Neural cell (in vitro differentiated cells): ENCODE measurements around the gene CELA3A. TPM values are rescaled to one million over a fixed set of nuclear protein-coding genes. Genes with fewer than 3 reads are reported as not detected.

ENCODE experiments used
- H2AFZ ChIP-seq: fragments of 200-600, 300-800 bp; sonication (generic), shearing (Covaris generic); 2 replicates; pipeline ENCODE4 v1.6.0; 2014; ENCODE audit warnings: low read depth, mild to moderate bottlenecking, antibody characterized with exemption, low read length, moderate library complexity
- H3F3A ChIP-seq: fragments of 200-600 bp; shearing (Covaris generic); 2 replicates; pipeline ENCODE4 v1.6.1; 2016; ENCODE audit warnings: mild to moderate bottlenecking, moderate library complexity, mixed read lengths, antibody characterized with exemption, low read length; ENCODE audit not compliant: insufficient read depth, poor library complexity, severe bottlenecking
- H3K27ac ChIP-seq: fragments of 200-600, 300-800 bp; sonication (generic), shearing (Covaris generic); 2 replicates; pipeline ENCODE4 v1.5.1; 2014; ENCODE audit warnings: mild to moderate bottlenecking, low read length, moderate library complexity
- H3K27me3 ChIP-seq: fragments of 300-800, 200-600 bp; sonication (generic), shearing (Covaris generic); 2 replicates; pipeline ENCODE4 v1.6.0; 2014; ENCODE audit warnings: mild to moderate bottlenecking, low read depth, low read length, moderate library complexity; ENCODE audit not compliant: insufficient read depth
- H3K36me3 ChIP-seq: fragments of 300-800, 200-600 bp; sonication (generic), shearing (Covaris generic); 2 replicates; pipeline ENCODE4 v1.5.1; 2014; ENCODE audit warnings: mild to moderate bottlenecking, antibody characterized with exemption, low read length, moderate library complexity; ENCODE audit not compliant: insufficient read depth
- H3K4me2 ChIP-seq: fragments of 300-800, 200-600 bp; sonication (generic), shearing (Covaris generic); 2 replicates; pipeline ENCODE4 v1.6.0; 2014; ENCODE audit warnings: mild to moderate bottlenecking, low read length
- H3K4me3 ChIP-seq: fragments of 300-800, 200-600 bp; sonication (generic), shearing (Covaris generic); 2 replicates; pipeline ENCODE4 v1.5.1; 2014; ENCODE audit warnings: mild to moderate bottlenecking, low read length, moderate library complexity
- H3K79me2 ChIP-seq: fragments of 200-600 bp; shearing (Covaris generic); replicated peaks from 2 replicates; pipeline ENCODE4 v1.6.0; 2014; ENCODE audit warnings: mild to moderate bottlenecking, low read length, moderate library complexity; ENCODE audit not compliant: insufficient read depth
- H3K9ac ChIP-seq: fragments of 300-800, 200-600 bp; sonication (generic), shearing (Covaris generic); 2 replicates; pipeline ENCODE4 v1.6.1; 2016; ENCODE audit warnings: mild to moderate bottlenecking, low read length, mixed read lengths
- H3K9me2 ChIP-seq: fragments of 200-600 bp; shearing (Covaris generic); 2 replicates; pipeline ENCODE4 v1.6.1; 2016; ENCODE audit warnings: mild to moderate bottlenecking, low read length, mixed read lengths; ENCODE audit not compliant: insufficient read depth
- H3K9me3 ChIP-seq: fragments of 200-600, 300-800 bp; sonication (generic), shearing (Covaris generic); 2 replicates; pipeline ENCODE4 v1.6.1; 2016; ENCODE audit warnings: mild to moderate bottlenecking, mixed run types, low read length, moderate library complexity, mixed read lengths
- H4K20me1 ChIP-seq: fragments of 200-600 bp; shearing (Covaris generic); 2 replicates; pipeline ENCODE4 v1.6.1; 2016; ENCODE audit warnings: mild to moderate bottlenecking, mixed run types; ENCODE audit not compliant: insufficient read depth
- CTCF ChIP-seq: fragments of 450-650 bp; IDR thresholded peaks from 2 replicates; pipeline ENCODE4 v1.5.1; 2014; ENCODE audit warnings: antibody characterized with exemption, mild to moderate bottlenecking, moderate library complexity; ENCODE audit not compliant: poor library complexity, severe bottlenecking
- EP300 ChIP-seq: fragments of 450-650 bp; conservative IDR thresholded peaks from 2 replicates; pipeline ENCODE4 v1.6.1; 2014; ENCODE audit warnings: antibody characterized with exemption, mild to moderate bottlenecking, moderate library complexity; ENCODE audit not compliant: poor library complexity, severe bottlenecking
- EZH2 ChIP-seq: fragments of 200-600, 300-800 bp; shearing (Covaris generic), sonication (generic); IDR thresholded peaks from 2 replicates; pipeline ENCODE4 v1.6.1; 2014; ENCODE audit warnings: antibody characterized with exemption, low read length, borderline replicate concordance, mild to moderate bottlenecking; ENCODE audit not compliant: insufficient read depth, poor library complexity, severe bottlenecking
- MXI1 ChIP-seq: fragments of 450-650 bp; conservative IDR thresholded peaks from 2 replicates; pipeline ENCODE4 v1.6.1; 2014; ENCODE audit warnings: antibody characterized with exemption, mild to moderate bottlenecking; ENCODE audit not compliant: poor library complexity, severe bottlenecking
- POLR2AphosphoS5 ChIP-seq: IDR thresholded peaks from 2 replicates; pipeline ENCODE4 v1.6.1; 2012
- RAD21 ChIP-seq: fragments of 450-650 bp; conservative IDR thresholded peaks from 2 replicates; pipeline ENCODE4 v1.6.1; 2014; ENCODE audit warnings: antibody characterized with exemption, mild to moderate bottlenecking, moderate library complexity
- REST ChIP-seq: IDR thresholded peaks from 2 replicates; pipeline ENCODE4 v1.6.1; 2012; ENCODE audit warnings: borderline replicate concordance
- SMC3 ChIP-seq: fragments of 450-650 bp; conservative IDR thresholded peaks from 2 replicates; pipeline ENCODE4 v1.6.1; 2014; ENCODE audit warnings: antibody characterized with exemption, mild to moderate bottlenecking, moderate library complexity; ENCODE audit not compliant: poor library complexity
- TAF1 ChIP-seq: IDR thresholded peaks from 2 replicates; pipeline ENCODE4 v1.6.1; 2012; ENCODE audit warnings: low read depth
- polyA plus RNA-seq: library from polyadenylated mRNA; depleted of rRNA; stranded (reverse); fragments of >200 nt; gene quantifications from 2 replicates; pipeline ENCODE4 v1.2.3, GENCODE V29; 2014

Gene CELA3A
- polyA plus RNA-seq, 1 donor from 2014 or later: not detected

DNA sequence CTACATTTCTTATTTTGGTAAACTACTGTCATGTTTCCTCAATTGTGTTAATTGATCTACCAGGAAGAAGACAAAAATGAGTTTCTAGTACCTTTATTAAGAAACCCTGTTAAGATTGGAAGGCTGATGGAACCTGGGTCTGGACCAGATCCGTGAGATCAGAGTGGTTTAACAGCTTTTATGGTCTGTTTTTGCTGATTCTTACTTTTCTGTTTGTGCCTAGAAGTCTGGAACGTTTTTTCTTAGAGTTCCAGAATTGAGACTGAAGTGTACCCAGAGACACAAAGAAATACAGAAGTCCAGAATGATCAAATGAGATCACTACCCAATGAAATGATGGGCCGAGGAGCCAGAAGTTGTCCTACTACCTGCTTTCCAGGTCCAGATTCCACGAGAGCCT, 28.6 kb downstream of the CELA3A start:
- Histone ChIP-seq H4K20me1 (no peaks in the 10 kb centered on the region), H3F3A (no peaks in the 10 kb centered on the region), H3K27ac (no peak overlapping the region), H2AFZ (no peak overlapping the region), H3K36me3 (no peaks in the 10 kb centered on the region), H3K9ac (no peak overlapping the region), H3K9me2 (no peaks in the 10 kb centered on the region), H3K9me3 (no peaks in the 10 kb centered on the region), H3K79me2 (peaks cover 8% of the 10 kb centered on the region), H3K4me2 (no peak overlapping the region), H3K4me3 (no peak overlapping the region), H3K27me3 (no peaks in the 10 kb centered on the region)
- TF ChIP-seq MXI1 (no peak), RAD21 (no peak), EP300 (no peak), TAF1 (no peak), REST (no peak), CTCF (no peak), SMC3 (no peak), POLR2AphosphoS5 (no peak), EZH2 (no peak)

- Histone ChIP-seq H3K9ac (no peak overlapping the region), H3K79me2 (peaks cover 8% of the 10 kb centered on the region), H3K4me3 (no peak overlapping the region), H3F3A (no peaks in the 10 kb centered on the region), H3K9me3 (no peaks in the 10 kb centered on the region), H3K27me3 (no peaks in the 10 kb centered on the region), H4K20me1 (no peaks in the 10 kb centered on the region), H3K36me3 (no peaks in the 10 kb centered on the region), H3K27ac (no peak overlapping the region), H2AFZ (no peak overlapping the region), H3K9me2 (no peaks in the 10 kb centered on the region), H3K4me2 (no peak overlapping the region)
- TF ChIP-seq RAD21: no peak
- no peak for TF ChIP-seq CTCF
- TF ChIP-seq MXI1: no peak
- TF ChIP-seq SMC3: no peak
- no peak for TF ChIP-seq POLR2AphosphoS5
- TF ChIP-seq EP300: no peak
- no peak for TF ChIP-seq EZH2
- TF ChIP-seq REST: no peak
- TF ChIP-seq TAF1: no peak
These were observed 29.0 kb downstream of the CELA3A start for GRCh38 chr1:22030473-22030872.
